Measurements from ENCODE around the gene CMSS1.

- TF ChIP-seq CTCF (IDR thresholded peaks at IDR 0.05): no peak
- TF ChIP-seq POLR2A (IDR thresholded peaks at IDR 0.05): no peak
These were observed 122.7 kb downstream of the CMSS1 start for GRCh38 chr3:99940350-99940749.

Data from heart left ventricle (tissue), 13 donors.